GM21529 (cell line): ENCODE results near the gene TNS3.

Experiments used
- ATAC-seq: cut with Tn5 transposase; IDR thresholded peaks from one replicate; pipeline ENCODE4 v1.9.1; 2021; ENCODE audit not compliant: unreplicated experiment

Gene TNS3

GRCh38 chr7:47376991-47377616 lies 204.8 kb downstream of the TNS3 start:
- no peak for ATAC-seq

- ATAC-seq, result no peak
Measured at GRCh38 chr7:47375121-47375938, 206.6 kb downstream of the TNS3 start.

DNA sequence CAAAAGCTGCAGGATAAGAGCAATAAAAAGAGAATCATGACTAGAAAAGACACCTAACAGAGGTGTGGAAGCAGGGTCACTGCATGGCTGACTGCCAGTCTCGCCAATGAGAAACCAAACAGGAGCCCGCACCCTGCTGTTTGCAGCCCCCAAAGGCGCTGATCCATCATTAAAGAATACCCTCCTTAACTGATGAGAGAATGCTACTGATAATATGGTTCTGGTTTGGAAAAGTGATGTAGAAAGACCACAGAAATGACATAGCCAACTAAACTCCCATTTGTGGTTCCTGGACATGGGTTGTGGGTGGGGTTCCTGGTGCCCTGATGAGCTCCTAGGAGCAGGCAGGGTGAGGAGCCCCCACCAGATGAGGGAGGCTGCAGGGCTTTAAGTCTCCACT lies 207.4 kb downstream of the TNS3 start:
- no peak for ATAC-seq

DNA sequence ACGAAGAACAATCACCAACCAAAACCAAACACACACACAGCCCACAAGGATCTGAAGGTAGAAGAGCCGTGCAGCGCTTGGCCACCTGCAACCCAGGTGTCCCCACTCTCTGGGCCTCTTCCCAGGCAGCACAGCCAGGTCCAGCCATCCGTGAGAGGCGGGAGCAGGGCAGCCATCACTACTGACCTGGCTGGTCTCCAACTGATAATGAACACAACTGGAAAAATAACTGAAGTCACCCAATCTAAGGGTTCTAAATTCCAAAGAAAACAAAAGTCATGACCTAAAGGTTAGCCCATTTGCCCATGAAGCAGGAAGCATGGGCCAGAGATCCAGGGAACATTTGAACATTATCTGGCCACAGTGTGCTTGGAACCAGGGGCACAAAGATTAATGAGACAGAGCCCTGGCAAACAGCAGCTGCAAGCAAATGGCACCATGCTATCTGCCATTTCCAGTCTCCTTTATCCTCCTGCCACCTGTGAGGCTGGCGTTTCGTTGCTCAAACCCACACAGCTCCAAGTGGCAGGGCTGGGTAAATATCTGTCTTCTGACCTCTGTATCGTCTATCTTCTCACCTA lies 207.9 kb downstream of the TNS3 start:
- no peak for ATAC-seq

- ATAC-seq, result no peak
Measured at GRCh38 chr7:47371733-47372368, 210.1 kb downstream of the TNS3 start.

- no peak for ATAC-seq
Measured at GRCh38 chr7:47371317-47371716, 210.6 kb downstream of the TNS3 start.

GRCh38 chr7:47370461-47371042 lies 211.4 kb downstream of the TNS3 start:
- no peak for ATAC-seq

DNA sequence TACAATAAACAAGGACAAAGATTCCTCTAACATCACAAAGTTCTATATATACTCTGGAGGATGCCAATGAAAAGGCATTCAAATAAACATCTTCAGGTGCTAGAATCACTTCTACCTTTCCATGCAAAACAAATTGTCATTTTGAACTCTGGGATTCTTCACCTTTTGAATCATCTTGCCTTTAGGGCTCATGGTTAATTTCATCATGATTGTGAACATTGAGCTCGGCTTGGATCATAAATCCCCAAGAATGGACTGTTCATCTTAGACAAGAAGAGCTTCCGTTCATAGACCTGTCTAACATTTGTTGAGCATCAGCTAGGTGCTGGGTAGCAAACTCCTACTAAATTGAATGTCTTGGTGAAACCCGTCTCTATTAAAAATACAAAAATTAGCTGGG lies 212.2 kb downstream of the TNS3 start:
- no peak for ATAC-seq

- ATAC-seq, result no peak
Measured at GRCh38 chr7:47368190-47368812, 213.6 kb downstream of the TNS3 start.

DNA sequence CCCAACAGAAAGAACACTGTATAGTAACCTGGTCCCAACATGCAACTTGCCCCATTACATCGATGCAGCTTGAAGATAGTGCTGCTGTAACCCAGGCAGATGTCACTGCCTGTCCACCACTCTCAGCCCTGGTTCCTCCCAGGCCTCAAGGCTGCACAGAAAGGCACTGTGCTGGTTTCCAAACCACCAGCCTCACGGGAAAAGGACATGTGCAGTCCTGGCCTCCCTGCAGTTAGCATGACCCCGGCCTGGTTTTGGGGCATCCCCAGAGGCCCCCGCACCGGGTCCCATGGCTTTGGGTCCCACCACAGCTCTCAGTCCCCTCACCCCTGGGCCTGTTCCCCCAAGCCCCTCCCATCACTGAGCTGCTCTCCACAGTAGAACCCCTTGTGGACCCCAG lies 214.5 kb downstream of the TNS3 start:
- no peak for ATAC-seq

- ATAC-seq, result no peak
Measured at GRCh38 chr7:47366960-47367359, 215.0 kb downstream of the TNS3 start.

DNA sequence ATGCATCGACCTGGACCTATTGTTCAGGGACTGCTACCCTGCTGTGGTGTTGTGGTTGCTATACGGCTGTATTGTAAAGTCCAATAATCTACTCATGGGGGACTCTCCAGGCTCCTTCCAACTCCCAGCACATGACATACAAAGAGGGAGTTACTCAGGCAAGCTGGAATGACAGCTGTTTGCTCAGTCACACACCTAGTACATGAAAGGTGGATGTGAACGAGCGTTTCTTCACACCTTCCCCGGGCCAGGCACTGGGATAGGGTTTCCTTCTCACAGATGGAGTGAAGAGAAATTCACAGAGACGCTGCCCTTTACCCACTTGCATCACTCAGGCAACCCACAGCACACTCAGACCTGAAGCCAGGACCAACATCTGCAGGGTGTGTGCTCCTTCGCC lies 215.7 kb downstream of the TNS3 start:
- ATAC-seq, result no peak

DNA sequence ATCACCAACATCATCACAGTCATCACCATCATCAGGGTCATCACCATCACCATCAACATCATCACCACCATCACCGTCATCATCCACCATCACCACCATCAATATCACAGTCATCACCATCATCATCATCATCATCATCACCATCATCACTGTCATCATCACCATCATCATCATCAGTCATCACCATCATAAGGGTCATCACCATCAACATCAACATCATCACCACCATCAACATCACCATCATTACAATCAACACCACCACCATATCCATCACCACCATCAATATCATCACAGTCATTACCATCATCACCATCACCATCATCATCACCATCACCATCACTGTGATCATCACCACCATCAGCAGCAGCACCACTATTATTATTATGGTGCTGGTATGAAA lies 218.9 kb downstream of the TNS3 start:
- ATAC-seq, result no peak

DNA sequence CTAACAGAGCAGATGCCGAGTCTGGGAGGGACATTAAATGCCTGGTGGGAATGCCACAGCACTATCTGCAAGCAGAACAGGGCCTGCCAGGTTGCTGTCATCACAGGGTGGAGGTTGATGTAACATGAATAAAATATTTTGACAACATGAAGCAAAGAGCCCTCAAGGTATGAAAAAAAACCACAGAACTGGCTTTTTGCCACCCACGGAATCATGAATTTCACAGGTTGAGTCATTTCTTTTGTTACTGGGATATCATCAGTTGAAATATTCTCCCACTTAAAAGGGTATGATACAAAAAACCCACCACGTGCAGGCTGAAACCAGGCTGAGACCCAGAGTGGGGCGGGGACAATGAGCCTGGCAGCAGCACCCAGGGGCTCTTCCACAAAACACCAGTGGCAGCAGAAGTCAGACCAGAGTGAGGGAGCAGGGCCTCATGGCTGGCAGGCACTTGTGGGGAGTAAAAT lies 220.1 kb downstream of the TNS3 start:
- no peak for ATAC-seq

GRCh38 chr7:47361236-47361635 lies 220.7 kb downstream of the TNS3 start:
- no peak for ATAC-seq

DNA sequence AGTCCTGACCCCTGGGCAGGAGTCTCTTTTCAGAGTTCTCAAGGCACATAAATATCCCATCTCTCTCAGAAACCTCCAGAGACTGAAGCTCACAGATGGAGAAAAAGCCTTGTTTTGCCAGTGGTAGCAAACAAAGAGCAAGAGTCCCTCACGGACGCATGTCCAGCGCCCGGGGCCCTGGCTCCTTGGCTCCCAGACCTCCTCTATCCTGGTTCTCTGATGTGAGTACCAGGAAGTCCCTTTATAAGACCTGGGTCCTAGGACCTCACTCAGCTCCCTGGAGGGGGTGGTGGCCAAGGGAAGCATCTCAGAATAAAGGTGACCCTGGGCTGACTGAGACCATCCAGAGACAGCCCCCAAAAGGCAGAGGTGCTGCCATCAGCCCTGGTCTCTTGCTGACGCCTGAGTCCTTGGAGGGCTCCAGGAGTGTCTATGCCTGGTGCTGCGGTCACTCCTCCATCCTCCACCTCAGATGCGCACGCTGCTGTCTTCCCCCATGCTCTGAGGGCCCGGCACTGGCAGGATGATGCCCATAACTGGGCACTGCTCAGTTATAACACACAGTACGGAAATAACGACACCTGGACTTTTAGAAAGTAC lies 221.5 kb downstream of the TNS3 start:
- ATAC-seq, result no peak

DNA sequence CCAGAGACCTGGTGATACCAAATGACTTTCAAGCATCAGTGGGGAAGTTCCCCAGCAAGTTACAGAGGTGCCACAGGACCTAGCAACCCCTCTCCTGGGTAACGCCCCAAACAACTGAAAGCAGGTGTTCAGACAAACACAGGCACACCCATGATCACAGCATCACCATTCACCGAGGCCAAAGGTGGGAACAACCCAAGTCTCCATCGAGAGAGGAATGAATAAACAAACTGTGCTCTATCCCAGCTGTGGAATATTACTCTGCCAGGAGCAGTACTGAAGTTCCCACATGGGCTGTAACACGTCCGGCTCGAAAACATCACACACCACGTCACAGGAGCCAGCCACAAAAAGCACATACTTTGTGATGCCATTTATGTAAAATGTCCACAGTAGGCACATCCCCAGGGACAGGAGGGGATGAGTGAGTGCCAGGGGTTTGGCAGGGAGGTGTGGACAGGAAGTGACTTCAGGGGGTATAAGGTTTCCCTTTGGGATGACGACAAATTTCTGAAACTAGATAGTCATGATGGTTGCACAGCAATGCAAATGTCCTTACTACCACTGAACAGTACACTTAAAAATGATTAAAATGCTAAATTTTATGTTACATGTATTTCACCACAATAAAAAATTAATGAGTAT lies 222.8 kb downstream of the TNS3 start:
- ATAC-seq, result no peak

DNA sequence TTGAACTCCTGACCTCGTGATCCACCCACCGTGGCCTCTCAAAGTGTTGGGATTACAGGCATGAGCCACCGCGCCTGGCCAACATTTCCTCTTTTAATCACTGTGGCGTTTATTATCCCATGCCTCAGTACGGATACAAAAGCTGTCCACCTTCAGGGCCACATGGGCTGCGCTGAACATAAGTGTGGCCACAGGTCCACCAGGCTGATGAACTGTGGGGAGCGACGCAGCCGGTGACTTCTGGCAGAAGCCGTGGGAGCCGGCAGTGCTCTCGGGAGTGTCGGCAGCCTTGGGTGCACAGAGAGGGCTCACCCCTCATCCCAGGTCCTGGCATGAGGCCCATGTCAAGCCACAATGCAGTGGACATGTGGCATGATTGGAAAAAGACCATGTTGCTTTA lies 223.6 kb downstream of the TNS3 start:
- no peak for ATAC-seq

DNA sequence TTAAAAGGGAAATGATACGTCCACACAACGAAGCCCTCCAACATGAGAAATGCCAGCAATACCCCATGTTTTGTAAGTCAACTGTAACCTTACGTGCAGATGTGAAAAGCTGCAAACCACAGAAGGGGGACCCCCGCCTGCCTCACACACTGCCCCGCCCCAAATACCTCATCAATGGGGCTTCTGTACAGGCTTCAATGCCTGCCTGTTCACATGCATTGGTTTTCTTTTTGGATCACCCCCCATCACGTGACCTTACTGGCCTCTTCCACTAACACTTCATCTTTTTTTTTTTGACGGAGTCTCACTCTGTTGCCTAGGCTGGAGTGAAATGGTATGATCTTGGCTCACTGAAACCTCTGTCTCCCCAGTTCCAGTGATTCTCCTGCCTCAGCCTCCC lies 224.0 kb downstream of the TNS3 start:
- ATAC-seq, result no peak

GRCh38 chr7:47357361-47357760 lies 224.6 kb downstream of the TNS3 start:
- no peak for ATAC-seq
